ENCODE data around the gene CLEC3B.
"Not testable (repeated sequence)": the region's sequence is repeated elsewhere in the genome, so short reads cannot be mapped to it uniquely, and the experiment has no call there.

Gene CLEC3B

DNA sequence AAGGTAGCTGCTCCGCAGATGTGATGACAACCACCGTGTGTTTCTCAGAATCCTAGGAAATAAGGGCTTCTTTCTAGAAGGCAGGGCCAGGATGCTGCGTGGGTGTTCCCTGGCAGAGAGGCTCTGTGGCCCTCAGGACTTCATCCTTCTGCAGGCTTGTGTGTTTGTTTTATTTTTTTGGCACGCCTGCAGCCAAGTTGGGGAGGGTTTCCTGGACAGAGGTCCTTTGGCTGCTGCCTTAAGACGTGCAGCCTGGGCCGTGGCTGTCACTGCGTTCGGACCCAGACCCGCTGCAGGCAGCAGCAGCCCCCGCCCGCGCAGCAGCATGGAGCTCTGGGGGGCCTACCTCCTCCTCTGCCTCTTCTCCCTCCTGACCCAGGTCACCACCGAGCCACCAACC lies at the start of gene CLEC3B:
CLEC3B (plus strand) TSS at position 266 of the 400 bp plus-strand sequence; CDS start at position 326, 60 bp downstream.
- DNase-seq = no peak

- DNase-seq = no peak
Measured at GRCh38 chr3:44981220-44981619, 44.9 kb upstream of the CLEC3B start.

DNA sequence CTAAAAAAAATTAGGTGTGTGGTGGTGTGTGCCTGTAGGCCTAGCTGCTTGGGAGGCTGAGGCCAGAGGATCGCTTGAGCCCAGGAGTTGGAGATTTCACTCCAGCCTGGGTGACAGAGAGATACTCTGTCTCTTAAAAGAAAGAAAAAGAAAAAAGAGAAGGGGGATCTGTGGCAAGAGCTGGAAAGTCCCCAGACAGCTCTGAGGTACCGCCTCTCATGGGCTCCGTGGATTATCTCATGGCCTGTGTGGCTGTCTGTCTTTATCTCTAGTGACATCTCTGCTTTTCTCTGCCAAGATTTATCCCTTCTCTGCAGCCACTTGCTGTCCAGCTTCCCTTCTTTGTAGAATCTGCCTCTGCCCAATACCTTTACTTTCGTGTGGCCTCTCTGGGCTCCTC lies 44.4 kb upstream of the CLEC3B start:
- DNase-seq = no peak

DNA sequence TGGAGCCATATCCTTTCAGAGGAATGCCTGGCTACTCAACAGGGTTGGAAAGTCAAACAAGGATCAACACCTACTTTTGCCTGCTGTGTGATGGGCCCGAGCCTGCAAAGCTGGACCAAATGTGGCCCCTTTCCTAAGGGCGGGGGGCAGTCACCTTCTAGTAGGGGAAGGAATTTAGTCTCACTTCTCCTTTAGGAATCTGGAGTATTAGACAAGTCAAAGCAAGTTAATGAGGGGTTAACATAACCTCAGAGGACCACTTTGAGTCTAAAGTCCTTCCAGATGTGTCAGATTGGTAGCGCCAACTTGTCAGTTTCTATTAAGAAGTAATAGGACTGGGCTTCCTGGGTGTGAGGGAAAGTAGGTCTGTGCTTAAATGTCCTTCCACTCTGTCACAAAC lies 43.3 kb upstream of the CLEC3B start:
- no peak for DNase-seq

GRCh38 chr3:44983484-44983941 lies 42.6 kb upstream of the CLEC3B start:
- DNase-seq = no peak

- no peak for DNase-seq
Measured at GRCh38 chr3:44984335-44984734, 41.8 kb upstream of the CLEC3B start.

GRCh38 chr3:44986330-44986729 lies 39.8 kb upstream of the CLEC3B start:
- DNase-seq = not testable (repeated sequence)

DNA sequence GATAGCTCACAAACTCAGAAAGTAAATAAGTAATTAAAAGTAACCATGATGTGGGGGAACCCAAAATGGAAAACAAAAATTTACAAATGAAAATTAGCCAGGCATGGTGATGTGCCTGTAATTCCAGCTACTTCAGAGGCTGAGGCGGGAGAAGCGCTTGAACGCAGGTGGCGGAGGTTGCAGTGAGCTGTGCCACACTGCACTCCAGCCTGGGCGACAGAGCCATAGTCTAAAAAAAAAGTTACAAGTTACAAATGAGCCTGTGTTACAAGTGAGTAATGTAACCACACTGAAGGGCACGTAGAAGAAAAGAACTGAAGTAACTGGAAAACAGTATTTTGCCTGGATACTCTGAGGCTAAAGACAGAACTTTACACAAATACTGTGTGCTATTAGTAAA lies 38.8 kb upstream of the CLEC3B start:
- DNase-seq = no peak

GRCh38 chr3:44988073-44988472 lies 38.0 kb upstream of the CLEC3B start:
- DNase-seq = no peak

DNA sequence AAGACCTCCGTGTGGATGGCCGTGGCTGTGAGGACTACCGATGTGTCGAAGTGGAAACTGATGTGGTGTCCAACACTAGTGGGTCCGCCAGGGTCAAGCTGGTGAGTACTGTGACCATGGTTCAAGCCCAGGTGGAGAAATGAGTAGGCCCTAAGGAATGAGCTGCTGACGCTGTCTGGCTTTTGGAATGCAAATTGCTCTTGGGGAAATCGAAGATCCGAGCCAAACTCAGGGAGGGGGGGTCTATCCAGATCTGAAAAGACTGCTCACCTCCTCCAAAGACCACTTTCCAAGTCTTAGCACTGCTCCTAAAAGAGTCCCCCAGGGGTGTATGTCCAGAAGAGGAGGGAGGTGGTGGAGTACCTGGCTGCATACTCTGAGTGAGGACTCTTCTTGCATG lies 37.0 kb upstream of the CLEC3B start:
- no peak for DNase-seq

- DNase-seq = no peak
Measured at GRCh38 chr3:44989636-44990373, 36.3 kb upstream of the CLEC3B start.

GRCh38 chr3:44991326-44991725 lies 34.8 kb upstream of the CLEC3B start:
- no peak for DNase-seq

DNA sequence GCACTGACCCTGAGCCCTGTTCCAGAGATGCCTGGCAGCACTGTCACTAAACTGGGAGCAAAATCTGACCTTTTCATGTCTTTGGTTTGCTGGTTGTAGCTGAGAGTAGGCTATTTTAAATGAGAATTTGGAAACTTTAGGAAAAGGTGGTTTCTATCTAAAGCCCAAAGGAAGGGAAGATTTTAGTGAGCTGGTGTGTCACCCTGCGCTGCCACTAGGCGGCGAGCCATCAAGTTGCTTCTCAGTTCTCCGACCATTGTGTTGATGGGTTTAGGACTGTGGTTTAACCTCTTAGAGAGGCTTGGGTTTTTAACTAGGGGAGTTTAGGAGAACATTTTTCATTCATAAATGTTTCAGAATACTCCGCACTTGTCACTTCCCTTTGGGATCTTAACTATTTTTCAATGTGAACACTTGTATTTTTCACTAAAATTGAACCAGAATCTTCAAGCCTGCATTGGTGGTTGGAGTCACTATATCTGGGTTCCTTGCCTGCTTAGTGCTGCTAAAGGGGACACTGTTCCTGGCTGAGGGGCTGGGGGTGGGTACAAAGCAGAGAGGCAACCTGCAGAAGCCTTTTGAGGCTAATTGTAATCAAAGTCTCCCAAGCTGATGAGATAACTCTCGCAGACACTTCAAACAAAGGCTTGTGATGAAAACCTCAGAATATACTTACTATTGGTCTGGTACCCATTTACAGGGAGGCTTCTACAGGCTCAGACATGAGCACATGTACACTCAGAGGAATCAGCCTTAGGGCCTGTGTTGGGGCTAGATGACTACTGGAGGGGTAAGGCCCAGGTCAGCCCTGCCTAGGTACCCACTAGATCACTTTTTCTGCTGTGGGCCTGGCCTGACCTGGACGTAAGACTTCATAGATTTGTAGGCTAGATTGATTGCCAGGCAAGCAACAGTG lies 33.3 kb upstream of the CLEC3B start:
- no peak for DNase-seq

DNA sequence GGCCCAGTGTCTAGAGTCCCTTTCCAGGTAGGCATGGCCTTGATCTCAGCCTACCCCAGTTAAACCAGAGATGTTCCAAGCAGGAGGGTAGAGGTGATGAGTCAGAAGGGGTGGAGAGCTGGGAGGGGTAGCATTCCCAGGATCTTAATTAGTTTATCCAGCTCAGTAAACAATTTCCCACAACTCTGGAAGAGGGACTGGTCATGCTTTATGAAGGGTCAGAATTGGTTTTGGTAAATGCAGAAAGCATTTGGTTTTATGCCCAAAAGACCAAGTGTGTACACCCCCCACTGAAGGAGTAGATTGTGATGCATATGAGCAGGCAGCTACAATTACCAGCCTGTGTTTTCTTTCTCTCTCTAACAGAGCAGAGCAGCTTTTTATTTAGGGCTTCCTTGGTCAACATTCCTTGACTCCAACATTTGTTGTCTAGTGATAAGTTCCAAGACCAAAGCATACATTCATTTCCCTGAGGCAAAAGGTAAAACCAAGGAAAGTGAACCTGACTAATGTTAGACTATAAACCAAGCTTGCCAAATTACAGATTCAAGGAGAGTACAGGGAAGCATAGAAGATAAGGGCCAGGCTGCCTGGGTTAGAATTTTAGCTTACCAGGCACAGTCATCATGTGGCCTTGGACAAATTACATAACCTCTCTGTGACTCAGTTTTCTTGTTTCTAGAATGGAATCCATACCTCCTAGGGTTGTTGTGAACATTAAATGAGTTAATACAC lies 32.5 kb upstream of the CLEC3B start:
- no peak for DNase-seq

GRCh38 chr3:44995142-44995770 lies 30.8 kb upstream of the CLEC3B start:
- no peak for DNase-seq

DNA sequence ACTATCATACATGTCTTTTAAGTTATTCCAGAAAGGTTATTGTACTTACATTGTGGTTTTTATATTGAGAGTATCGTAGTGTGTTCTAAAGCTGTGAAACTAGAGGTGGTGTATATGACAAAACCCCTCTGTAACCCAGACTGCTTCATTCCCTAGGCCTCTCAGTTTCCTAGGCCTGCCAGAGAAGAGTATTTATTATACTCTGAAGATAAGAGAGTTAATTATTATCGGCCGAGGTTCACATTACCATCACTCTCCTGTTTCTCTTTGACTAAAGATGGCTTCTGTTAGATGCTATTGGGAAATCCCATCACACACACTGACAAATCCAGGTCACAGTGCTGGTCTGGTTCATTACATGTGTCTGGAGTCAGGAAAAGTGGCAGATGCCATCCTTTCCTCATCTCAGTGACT lies 29.5 kb upstream of the CLEC3B start:
- DNase-seq = no peak

GRCh38 chr3:44999782-45000181 lies 26.3 kb upstream of the CLEC3B start:
- DNase-seq = no peak

- DNase-seq = no peak
Measured at GRCh38 chr3:45000823-45001222, 25.3 kb upstream of the CLEC3B start.

- no peak for DNase-seq
Measured at GRCh38 chr3:45001738-45002137, 24.4 kb upstream of the CLEC3B start.

DNA sequence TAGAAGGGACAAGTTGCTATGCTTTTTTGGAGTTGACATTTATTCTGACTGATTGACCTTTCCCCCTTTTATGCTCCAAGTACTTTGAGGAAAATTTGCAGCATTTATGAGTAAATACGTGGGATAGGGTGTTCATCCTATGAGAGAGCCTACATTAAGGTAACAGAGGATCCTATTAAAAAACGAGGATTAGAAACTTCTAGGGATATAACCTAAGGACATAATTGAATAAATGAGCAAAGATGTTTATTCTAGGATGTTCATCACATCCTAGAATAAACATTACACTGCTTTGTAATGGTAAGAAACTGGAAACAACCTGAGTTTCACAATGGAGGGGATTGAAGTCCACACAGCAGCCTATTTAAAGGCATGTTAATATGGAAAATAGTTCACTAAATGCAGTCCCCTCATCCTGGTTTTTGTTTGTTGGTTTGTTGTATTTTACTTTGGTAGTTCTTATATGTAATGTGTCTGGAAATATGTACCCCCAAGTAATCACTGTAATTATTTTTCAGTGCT lies 23.9 kb upstream of the CLEC3B start:
- DNase-seq = no peak

DNA sequence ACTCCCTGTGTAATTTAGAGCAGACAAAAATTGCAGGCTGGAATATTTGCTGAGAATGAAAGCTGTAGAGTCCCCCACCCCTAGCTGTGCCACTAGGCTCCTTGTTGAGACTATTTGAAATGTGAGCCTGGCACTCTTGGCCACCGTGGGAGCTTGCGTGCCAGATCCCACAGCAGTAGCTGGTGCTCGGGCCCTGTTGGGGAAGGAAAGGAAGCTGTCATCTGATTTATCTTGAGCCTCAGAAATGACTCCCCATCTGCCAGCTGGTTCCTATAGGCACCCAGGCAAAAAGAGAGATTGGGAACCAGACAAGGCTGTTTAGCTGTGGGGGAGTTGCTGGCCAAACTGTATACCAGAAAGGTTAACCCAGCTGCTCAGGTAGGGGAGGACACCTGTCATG lies 23.4 kb upstream of the CLEC3B start:
- no peak for DNase-seq

- no peak for DNase-seq
Measured at GRCh38 chr3:45003406-45003805, 22.7 kb upstream of the CLEC3B start.

DNA sequence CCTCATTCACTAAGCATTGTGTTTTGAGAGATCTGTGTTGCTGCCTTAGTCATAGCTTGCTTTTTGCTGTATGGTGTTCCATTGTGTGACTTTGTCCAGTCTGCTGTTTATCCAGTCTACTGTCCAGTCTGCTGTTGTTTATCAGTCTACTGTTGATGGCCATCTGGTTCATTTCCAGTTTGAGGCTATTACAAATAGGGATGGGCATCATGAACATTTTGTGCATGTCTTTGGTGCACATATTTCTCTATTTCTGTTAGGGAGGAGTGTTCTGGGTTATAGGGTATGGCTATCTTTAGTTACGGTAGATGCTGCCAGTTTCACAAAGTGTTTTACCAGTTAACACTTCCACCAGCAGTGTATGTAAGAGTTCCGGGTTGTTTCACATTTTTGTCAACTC lies 22.2 kb upstream of the CLEC3B start:
- DNase-seq = no peak
